ENCODE measurements around the gene FAM193A.

FAM193A gene

DNA sequence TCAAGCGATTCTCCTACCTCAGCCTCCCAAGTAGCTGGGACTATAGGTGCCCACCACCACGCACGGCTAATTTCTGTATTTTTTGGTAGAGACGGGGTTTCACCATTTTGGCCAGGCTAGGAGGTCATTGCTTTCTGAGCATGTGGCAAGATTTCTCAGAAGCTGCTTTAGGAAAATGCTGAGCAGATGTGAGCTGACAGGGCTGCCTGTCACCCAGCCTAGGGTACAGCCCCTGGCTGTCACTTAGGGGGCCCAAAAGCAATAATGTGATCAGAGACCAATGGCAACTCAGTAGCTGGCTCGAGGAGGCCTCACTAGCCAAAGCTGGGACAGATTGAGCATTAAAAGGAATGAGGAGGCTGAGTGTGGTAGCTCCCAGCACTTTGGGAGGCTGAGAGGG is 154.9 kb downstream of the FAM193A start:
- H3K27ac ChIP-seq (ENCODE audit: low read length), result no peak overlapping the region
- no peak overlapping the region for H3K9ac ChIP-seq (ENCODE audit: low read length in 2 of 2)
- H3K4me3 ChIP-seq (ENCODE audit: low read length in 2 of 2), result no peak overlapping the region
- H3K36me3 ChIP-seq (ENCODE audit: control insufficient read depth in 2 of 2, insufficient read depth in 2 of 2, low read length in 2 of 2), result peaks cover 64 to 68% of the 10 kb centered on the region in 2 donors
- no peaks in the 10 kb centered on the region for H3K9me3 ChIP-seq (ENCODE audit: control insufficient read depth in 2 of 2, low read length in 2 of 2)
- H3K27me3 ChIP-seq (ENCODE audit: control insufficient read depth in 1 of 2, insufficient read depth in 2 of 2, low read length in 2 of 2), result no peaks in the 10 kb centered on the region
- H3K4me1 ChIP-seq (ENCODE audit: control insufficient read depth, insufficient read depth, low read length), result no peaks in the 10 kb centered on the region

- Histone ChIP-seq H3K4me1 (ENCODE audit: control insufficient read depth, insufficient read depth, low read length) (no peaks in the 10 kb centered on the region), H3K27ac (ENCODE audit: low read length) (no peak overlapping the region), H3K27me3 (ENCODE audit: control insufficient read depth in 1 of 2, insufficient read depth in 2 of 2, low read length in 2 of 2) (no peaks in the 10 kb centered on the region), H3K36me3 (ENCODE audit: control insufficient read depth in 2 of 2, insufficient read depth in 2 of 2, low read length in 2 of 2) (peaks cover 69 to 74% of the 10 kb centered on the region in 2 donors), H3K4me3 (ENCODE audit: low read length in 2 of 2) (no peak overlapping the region), H3K9me3 (ENCODE audit: control insufficient read depth in 2 of 2, low read length in 2 of 2) (no peaks in the 10 kb centered on the region), H3K9ac (ENCODE audit: low read length in 2 of 2) (no peak overlapping the region)
Measured at GRCh38 chr4:2691952-2692435, 155.5 kb downstream of the FAM193A start.

GRCh38 chr4:2694691-2695090 is 158.2 kb downstream of the FAM193A start:
- no peak overlapping the region for H3K4me3 ChIP-seq (ENCODE audit: low read length in 2 of 2)
- H3K36me3 ChIP-seq (ENCODE audit: control insufficient read depth in 2 of 2, insufficient read depth in 2 of 2, low read length in 2 of 2), result peaks cover 73 to 87% of the 10 kb centered on the region in 2 donors
- H3K9me3 ChIP-seq (ENCODE audit: control insufficient read depth in 2 of 2, low read length in 2 of 2), result no peaks in the 10 kb centered on the region
- no peaks in the 10 kb centered on the region for H3K27me3 ChIP-seq (ENCODE audit: control insufficient read depth in 1 of 2, insufficient read depth in 2 of 2, low read length in 2 of 2)
- H3K4me1 ChIP-seq (ENCODE audit: control insufficient read depth, insufficient read depth, low read length), result no peaks in the 10 kb centered on the region
- H3K27ac ChIP-seq (ENCODE audit: low read length), result no peak overlapping the region
- H3K9ac ChIP-seq (ENCODE audit: low read length in 2 of 2), result no peak overlapping the region

GRCh38 chr4:2695346-2696060 is 159.1 kb downstream of the FAM193A start:
- Histone ChIP-seq H3K9ac (ENCODE audit: low read length in 2 of 2) (no peak overlapping the region), H3K4me3 (ENCODE audit: low read length in 2 of 2) (no peak overlapping the region), H3K36me3 (ENCODE audit: control insufficient read depth in 2 of 2, insufficient read depth in 2 of 2, low read length in 2 of 2) (peaks cover 75 to 86% of the 10 kb centered on the region in 2 donors), H3K27me3 (ENCODE audit: control insufficient read depth in 1 of 2, insufficient read depth in 2 of 2, low read length in 2 of 2) (no peaks in the 10 kb centered on the region), H3K4me1 (ENCODE audit: control insufficient read depth, insufficient read depth, low read length) (no peaks in the 10 kb centered on the region), H3K27ac (ENCODE audit: low read length) (no peak overlapping the region), H3K9me3 (ENCODE audit: control insufficient read depth in 2 of 2, low read length in 2 of 2) (no peaks in the 10 kb centered on the region)

DNA sequence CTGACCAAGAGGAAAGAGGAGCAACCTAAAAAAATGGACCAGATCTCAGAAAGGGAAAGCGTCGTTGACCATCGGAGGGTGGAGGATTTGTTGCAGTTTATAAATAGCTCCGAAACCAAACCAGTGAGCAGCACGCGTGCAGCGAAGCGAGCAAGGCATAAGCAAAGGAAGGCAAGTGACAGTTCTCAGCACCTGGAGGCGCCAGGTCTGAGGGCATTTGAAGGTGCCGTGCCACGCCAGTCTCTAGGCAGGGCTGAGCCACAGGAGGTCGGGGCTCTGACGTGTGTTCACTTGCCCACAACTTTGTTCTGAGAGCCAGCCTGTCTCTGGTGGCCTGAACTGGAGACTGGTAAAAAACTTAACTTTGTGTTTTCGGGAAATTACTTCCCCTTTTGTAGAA is 160.0 kb downstream of the FAM193A start:
- H3K4me1 ChIP-seq (ENCODE audit: control insufficient read depth, insufficient read depth, low read length), result no peaks in the 10 kb centered on the region
- H3K36me3 ChIP-seq (ENCODE audit: control insufficient read depth in 2 of 2, insufficient read depth in 2 of 2, low read length in 2 of 2), result peaks cover 69 to 78% of the 10 kb centered on the region in 2 donors
- no peaks in the 10 kb centered on the region for H3K9me3 ChIP-seq (ENCODE audit: control insufficient read depth in 2 of 2, low read length in 2 of 2)
- no peak overlapping the region for H3K27ac ChIP-seq (ENCODE audit: low read length)
- no peaks in the 10 kb centered on the region for H3K27me3 ChIP-seq (ENCODE audit: control insufficient read depth in 1 of 2, insufficient read depth in 2 of 2, low read length in 2 of 2)
- H3K9ac ChIP-seq (ENCODE audit: low read length in 2 of 2), result no peak overlapping the region
- no peak overlapping the region for H3K4me3 ChIP-seq (ENCODE audit: low read length in 2 of 2)

GRCh38 chr4:2697995-2698414 is 161.6 kb downstream of the FAM193A start:
- no peaks in the 10 kb centered on the region for H3K27me3 ChIP-seq (ENCODE audit: control insufficient read depth in 1 of 2, insufficient read depth in 2 of 2, low read length in 2 of 2)
- H3K36me3 ChIP-seq (ENCODE audit: control insufficient read depth in 2 of 2, insufficient read depth in 2 of 2, low read length in 2 of 2), result peaks cover 69 to 70% of the 10 kb centered on the region in 2 donors
- no peaks in the 10 kb centered on the region for H3K4me1 ChIP-seq (ENCODE audit: control insufficient read depth, insufficient read depth, low read length)
- H3K9me3 ChIP-seq (ENCODE audit: control insufficient read depth in 2 of 2, low read length in 2 of 2), result no peaks in the 10 kb centered on the region
- H3K4me3 ChIP-seq (ENCODE audit: low read length in 2 of 2), result no peak overlapping the region
- H3K9ac ChIP-seq (ENCODE audit: low read length in 2 of 2), result no peak overlapping the region
- H3K27ac ChIP-seq (ENCODE audit: low read length), result no peak overlapping the region

DNA sequence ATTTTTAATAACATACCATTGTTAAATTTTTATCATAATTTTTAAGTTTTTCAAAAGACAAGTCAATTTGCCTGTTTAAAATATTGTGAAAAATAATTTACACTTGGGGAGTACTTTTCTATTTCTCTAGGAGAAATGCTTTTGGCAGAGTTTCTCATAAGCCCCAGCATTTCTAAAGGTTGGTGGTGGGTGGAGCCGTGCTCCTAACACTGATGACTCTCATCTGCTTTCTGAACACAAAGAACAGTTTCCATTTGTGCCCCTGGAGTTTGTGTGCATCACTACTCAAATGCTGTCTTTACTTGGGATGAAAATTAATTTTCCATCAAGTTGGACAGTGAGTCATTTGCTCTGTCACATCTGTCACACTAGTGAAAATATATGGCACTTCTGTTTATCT is 162.1 kb downstream of the FAM193A start:
- H3K9me3 ChIP-seq (ENCODE audit: control insufficient read depth in 2 of 2, low read length in 2 of 2), result no peaks in the 10 kb centered on the region
- H3K9ac ChIP-seq (ENCODE audit: low read length in 2 of 2), result no peak overlapping the region
- peaks cover 69 to 72% of the 10 kb centered on the region in 2 donors for H3K36me3 ChIP-seq (ENCODE audit: control insufficient read depth in 2 of 2, insufficient read depth in 2 of 2, low read length in 2 of 2)
- H3K27me3 ChIP-seq (ENCODE audit: control insufficient read depth in 1 of 2, insufficient read depth in 2 of 2, low read length in 2 of 2), result no peaks in the 10 kb centered on the region
- H3K4me3 ChIP-seq (ENCODE audit: low read length in 2 of 2), result no peak overlapping the region
- H3K27ac ChIP-seq (ENCODE audit: low read length), result no peak overlapping the region
- no peaks in the 10 kb centered on the region for H3K4me1 ChIP-seq (ENCODE audit: control insufficient read depth, insufficient read depth, low read length)

DNA sequence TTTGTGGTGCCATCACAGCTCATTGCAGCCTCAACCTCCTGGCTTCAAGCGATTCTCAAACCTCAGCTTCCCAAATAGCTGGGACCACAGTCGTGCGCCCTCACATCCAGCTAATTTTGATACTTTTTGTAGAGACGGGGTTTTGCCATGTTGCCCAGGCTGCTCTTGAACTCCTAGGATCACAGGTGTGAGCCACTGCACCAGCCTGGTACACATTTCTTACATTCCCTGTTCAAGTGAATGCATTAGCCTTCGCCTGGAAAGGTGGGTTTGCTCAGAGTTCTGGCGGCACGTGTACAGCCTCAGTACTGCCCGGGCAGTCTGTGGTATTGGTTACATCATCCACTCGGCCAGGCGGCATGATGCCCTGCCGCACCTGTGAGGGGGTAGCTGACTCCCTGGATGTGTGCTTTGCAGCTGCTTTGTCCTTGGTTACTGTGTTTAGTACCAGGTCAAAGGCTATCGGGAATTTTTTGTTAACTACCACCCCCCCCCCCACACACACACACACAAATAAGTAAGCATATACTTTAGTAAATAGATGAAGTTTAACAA is 162.6 kb downstream of the FAM193A start:
- Histone ChIP-seq H3K27me3 (ENCODE audit: control insufficient read depth in 1 of 2, insufficient read depth in 2 of 2, low read length in 2 of 2) (no peaks in the 10 kb centered on the region), H3K27ac (ENCODE audit: low read length) (no peak overlapping the region), H3K36me3 (ENCODE audit: control insufficient read depth in 2 of 2, insufficient read depth in 2 of 2, low read length in 2 of 2) (peaks cover 67 to 69% of the 10 kb centered on the region in 2 donors), H3K9ac (ENCODE audit: low read length in 2 of 2) (no peak overlapping the region), H3K4me1 (ENCODE audit: control insufficient read depth, insufficient read depth, low read length) (no peaks in the 10 kb centered on the region), H3K4me3 (ENCODE audit: low read length in 2 of 2) (no peak overlapping the region), H3K9me3 (ENCODE audit: control insufficient read depth in 2 of 2, low read length in 2 of 2) (no peaks in the 10 kb centered on the region)

GRCh38 chr4:2699534-2699933 is 163.1 kb downstream of the FAM193A start:
- no peaks in the 10 kb centered on the region for H3K4me1 ChIP-seq (ENCODE audit: control insufficient read depth, insufficient read depth, low read length)

GRCh38 chr4:2700031-2700430 is 163.6 kb downstream of the FAM193A start:
- H3K36me3 ChIP-seq (ENCODE audit: control insufficient read depth in 2 of 2, insufficient read depth in 2 of 2, low read length in 2 of 2), result peaks cover 59 to 63% of the 10 kb centered on the region in 2 donors
- H3K27ac ChIP-seq (ENCODE audit: low read length), result no peak overlapping the region
- no peaks in the 10 kb centered on the region for H3K4me1 ChIP-seq (ENCODE audit: control insufficient read depth, insufficient read depth, low read length)
- H3K4me3 ChIP-seq (ENCODE audit: low read length in 2 of 2), result no peak overlapping the region
- no peak overlapping the region for H3K9ac ChIP-seq (ENCODE audit: low read length in 2 of 2)
- no peaks in the 10 kb centered on the region for H3K9me3 ChIP-seq (ENCODE audit: control insufficient read depth in 2 of 2, low read length in 2 of 2)
- no peaks in the 10 kb centered on the region for H3K27me3 ChIP-seq (ENCODE audit: control insufficient read depth in 1 of 2, insufficient read depth in 2 of 2, low read length in 2 of 2)

More at GRCh38 chr4:2699534-2699933, 163.1 kb downstream of the FAM193A start:
- no peak overlapping the region for H3K27ac ChIP-seq (ENCODE audit: low read length)
- H3K36me3 ChIP-seq (ENCODE audit: control insufficient read depth in 2 of 2, insufficient read depth in 2 of 2, low read length in 2 of 2), result peaks cover 64 to 67% of the 10 kb centered on the region in 2 donors
- no peaks in the 10 kb centered on the region for H3K27me3 ChIP-seq (ENCODE audit: control insufficient read depth in 1 of 2, insufficient read depth in 2 of 2, low read length in 2 of 2)
- H3K4me3 ChIP-seq (ENCODE audit: low read length in 2 of 2), result no peak overlapping the region
- no peaks in the 10 kb centered on the region for H3K9me3 ChIP-seq (ENCODE audit: control insufficient read depth in 2 of 2, low read length in 2 of 2)
- no peak overlapping the region for H3K9ac ChIP-seq (ENCODE audit: low read length in 2 of 2)

DNA sequence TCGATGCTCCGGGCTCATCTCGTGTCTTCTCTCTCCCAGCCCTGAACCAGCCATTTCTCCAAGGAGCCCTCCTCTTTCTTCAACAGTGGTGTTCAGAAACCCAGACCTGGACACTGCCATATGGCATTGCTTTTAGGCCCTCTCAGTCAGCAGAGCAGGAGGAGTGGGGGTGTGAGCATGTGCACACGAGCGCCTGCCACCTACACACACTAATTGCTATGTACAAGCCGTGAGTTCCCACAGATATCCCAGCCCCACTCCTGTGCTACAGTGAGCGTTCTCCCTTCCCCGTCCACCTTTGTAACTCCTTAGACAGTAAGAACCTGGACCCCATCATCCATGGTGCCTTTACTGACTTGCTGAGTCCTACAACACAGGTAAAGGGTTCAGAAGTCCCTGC is 165.9 kb downstream of the FAM193A start:
- H3K9ac ChIP-seq (ENCODE audit: low read length in 2 of 2), result no peak overlapping the region
- no peaks in the 10 kb centered on the region for H3K9me3 ChIP-seq (ENCODE audit: control insufficient read depth in 2 of 2, low read length in 2 of 2)
- no peak overlapping the region for H3K4me3 ChIP-seq (ENCODE audit: low read length in 2 of 2)
- no peak overlapping the region for H3K27ac ChIP-seq (ENCODE audit: low read length)
- peaks cover 40 to 46% of the 10 kb centered on the region in 2 donors for H3K36me3 ChIP-seq (ENCODE audit: control insufficient read depth in 2 of 2, insufficient read depth in 2 of 2, low read length in 2 of 2)
- no peaks in the 10 kb centered on the region for H3K27me3 ChIP-seq (ENCODE audit: control insufficient read depth in 1 of 2, insufficient read depth in 2 of 2, low read length in 2 of 2)
- no peaks in the 10 kb centered on the region for H3K4me1 ChIP-seq (ENCODE audit: control insufficient read depth, insufficient read depth, low read length)
